Measurements from ENCODE around the gene PGAP2. TPM values are rescaled to one million over a fixed set of nuclear protein-coding genes. Genes with fewer than 3 reads are reported as not detected.

PGAP2 gene
- total RNA-seq, 1 experiment from 2014 or later: 37.4 TPM

- H2AFZ ChIP-seq (ENCODE audit: low read length): no peak overlapping the region
- WGBS (ENCODE audit: extremely low coverage, insufficient read length, low lambda C conversion rate): no CpG with 5 or more reads among the region's 3 CpGs
- H2BK120ac ChIP-seq (ENCODE audit: low read depth, low read length, poor library complexity, severe bottlenecking): no peak overlapping the region
- H3T11ph ChIP-seq (ENCODE audit: low read length): no peak overlapping the region
- H3K79me2 ChIP-seq (ENCODE audit: insufficient read depth, low read length): peaks cover 2% of the 10 kb centered on the region; the same call in 1 of the 2 replicates
- H3K14ac ChIP-seq (ENCODE audit: insufficient read depth, low read length): no peak overlapping the region
- H3K9me3 ChIP-seq (ENCODE audit: control insufficient read depth, low read depth, low read length): no peaks in the 10 kb centered on the region
- no peak overlapping the region for H2BK5ac ChIP-seq (ENCODE audit: insufficient read length, low read length)
- no peak overlapping the region for H3K9ac ChIP-seq (ENCODE audit: extremely low read depth, insufficient read length, low read length)
- no peak overlapping the region for H2BK20ac ChIP-seq (ENCODE audit: low read depth, low read length, poor library complexity, severe bottlenecking)
- no peak overlapping the region for H3K56ac ChIP-seq (ENCODE audit: insufficient read length, low read depth, low read length)
- H2AK5ac ChIP-seq (ENCODE audit: insufficient read length, low read length): no peak overlapping the region
- no peak overlapping the region for H4K8ac ChIP-seq (replicated peaks; ENCODE audit: insufficient read length, low read depth, low read length)
- no peaks in the 10 kb centered on the region; a peak in 1 of 5 replicates for H3K9me3 Mint-ChIP-seq
- H2BK12ac ChIP-seq (ENCODE audit: insufficient read length, low read depth, low read length): no peak overlapping the region
- no peak overlapping the region for H3K4me2 ChIP-seq (ENCODE audit: insufficient read depth, insufficient read length, low read length)
- no peak overlapping the region for H3K27ac ChIP-seq (ENCODE audit: insufficient read length, low read depth, low read length)
- peaks cover 0 to 3% (median 1%) of the 10 kb centered on the region in 3 experiments; a peak in 2 of 7 replicates for H3K36me3 Mint-ChIP-seq (ENCODE audit: insufficient read depth in 1 of 3, low read depth in 3 of 3)
- TF ChIP-seq CTCF (conservative IDR thresholded peaks at IDR 0.05): no peak
- H3K23ac ChIP-seq (ENCODE audit: insufficient read length, low read depth, low read length): no peak overlapping the region
- no peak for DNase-seq
- H2BK15ac ChIP-seq (ENCODE audit: low read depth, low read length): no peak overlapping the region
- peaks cover 4% of the 10 kb centered on the region; the same call in 1 of the 2 replicates for H3K4me1 ChIP-seq (ENCODE audit: insufficient read depth, low read length)
- peaks cover 17% of the 10 kb centered on the region for H3K27me3 Mint-ChIP-seq (ENCODE audit: low read depth)
- H4K5ac ChIP-seq (ENCODE audit: insufficient read length, low read depth, low read length): no peak overlapping the region
- no peaks in the 10 kb centered on the region; the same call in 1 of the 2 replicates for H3K27me3 ChIP-seq (ENCODE audit: insufficient read depth, low read length)
- H4K91ac ChIP-seq (ENCODE audit: insufficient read length, low read depth, low read length): no peak overlapping the region
- no peaks in the 10 kb centered on the region for H3K79me1 ChIP-seq (ENCODE audit: insufficient read depth, low read depth, low read length, poor library complexity, severe bottlenecking)
- peaks cover 4% of the 10 kb centered on the region for H4K20me1 ChIP-seq (ENCODE audit: control insufficient read depth, insufficient read depth, insufficient read length)
- H3K18ac ChIP-seq (ENCODE audit: insufficient read length, low read depth, low read length): no peak overlapping the region
- no peak overlapping the region for H3K4me3 Mint-ChIP-seq
- peaks cover 7% of the 10 kb centered on the region for H3K23me2 ChIP-seq (ENCODE audit: insufficient read length, low read depth, low read length, poor library complexity, severe bottlenecking)
- H3K4ac ChIP-seq (ENCODE audit: low read depth, low read length): no peak overlapping the region
- H3K27ac Mint-ChIP-seq: no peak overlapping the region
- H3K4me1 Mint-ChIP-seq: peaks cover 17 to 19% of the 10 kb centered on the region in 2 experiments
Measured at GRCh38 chr11:3843326-3843725, 35.0 kb downstream of the PGAP2 start.
